HEK293 (cell line): ENCODE measurements around the gene IZUMO2.

ENCODE experiments used
- CTCF ChIA-PET: fragments of 350-600 bp; formaldehyde crosslinking; extraction: SDS; loops from one replicate; lab custom pipeline; 2021; ENCODE audit warnings: antibody characterized with exemption; lab: Yijun Ruan, JAX
- POLR2A ChIA-PET: fragments of 300-600 bp; formaldehyde crosslinking; extraction: SDS; loops from one replicate; lab custom pipeline; 2020; ENCODE audit warnings: antibody characterized with exemption, inconsistent platforms; lab: Yijun Ruan, JAX
- H3K27ac ChIP-seq: fragments of 200-500 bp; sonication (Bioruptor generic); 2 replicates; pipeline ENCODE4 v1.5.1; 2014; ENCODE audit warnings: low read depth, low read length, control low read depth, inconsistent platforms; ENCODE audit errors: extremely low read depth
- H3K36me3 ChIP-seq, 2 experiments: fragments of 200-500 bp in 1 of 2; sonication (Bioruptor generic) in 1 of 2; 1 replicate in 1 of 2; 2 replicates in 1 of 2; pipeline ENCODE4 v1.5.1; 2014 to 2017; ENCODE audit warnings: inconsistent platforms in 2 of 2, low read length in 2 of 2; ENCODE audit not compliant: control insufficient read depth in 2 of 2, insufficient read depth in 1 of 2
- H3K4me1 ChIP-seq: fragments of 200-500 bp; sonication (Bioruptor generic); 2 replicates; pipeline ENCODE4 v1.5.1; 2014; ENCODE audit warnings: mild to moderate bottlenecking, low read length, inconsistent platforms; ENCODE audit not compliant: control insufficient read depth, insufficient read depth
- H3K4me3 ChIP-seq: 2 replicates; pipeline ENCODE4 v1.5.1; 2011; ENCODE audit warnings: low read depth, mild to moderate bottlenecking, control low read depth, low read length, moderate library complexity
- H3K9me3 ChIP-seq: fragments of 200-500 bp; sonication (Bioruptor generic); 2 replicates; pipeline ENCODE4 v1.5.1; 2014; ENCODE audit warnings: low read depth, low read length, inconsistent platforms; ENCODE audit not compliant: control insufficient read depth, insufficient read depth
- ATF2 ChIP-seq: fragments of 450-650 bp; formaldehyde crosslinking; IDR thresholded peaks from 2 replicates; pipeline ENCODE4 v1.5.1; 2016; ENCODE audit warnings: missing biosample characterization, missing genetic modification characterization, low read depth
- BCL6B ChIP-seq: fragments of 450-650 bp; formaldehyde crosslinking; IDR thresholded peaks from 2 replicates; pipeline ENCODE4 v1.5.1; 2017; ENCODE audit warnings: missing biosample characterization, missing genetic modification characterization
- GLI4 ChIP-seq: fragments of 450-650 bp; formaldehyde crosslinking; IDR thresholded peaks from 2 replicates; pipeline ENCODE4 v1.5.1; 2016; ENCODE audit warnings: missing biosample characterization, missing genetic modification characterization
- PATZ1 ChIP-seq: fragments of 450-650 bp; formaldehyde crosslinking; IDR thresholded peaks from 2 replicates; pipeline ENCODE4 v1.5.1; 2016; ENCODE audit warnings: missing biosample characterization, missing genetic modification characterization
- SETDB1 ChIP-seq: IDR thresholded peaks from one replicate; pipeline ENCODE4 v1.6.1; 2017; ENCODE audit warnings: mild to moderate bottlenecking, low read length, moderate library complexity, mixed read lengths; ENCODE audit not compliant: insufficient read length
- SP2 ChIP-seq: fragments of 450-650 bp; formaldehyde crosslinking; IDR thresholded peaks from 2 replicates; pipeline ENCODE4 v1.5.1; 2016; ENCODE audit warnings: missing biosample characterization, missing genetic modification characterization
- TCF7L2 ChIP-seq: IDR thresholded peaks from 2 replicates; pipeline ENCODE4 v1.6.1; 2011; ENCODE audit warnings: low read depth, mild to moderate bottlenecking, inconsistent platforms, low read length, moderate library complexity, borderline replicate concordance
- ZIC2 ChIP-seq: fragments of 450-650 bp; formaldehyde crosslinking; IDR thresholded peaks from 2 replicates; pipeline ENCODE4 v1.5.1; 2016; ENCODE audit warnings: missing biosample characterization, missing genetic modification characterization
- ZNF121 ChIP-seq: fragments of 450-650 bp; formaldehyde crosslinking; IDR thresholded peaks from 2 replicates; pipeline ENCODE4 v1.5.1; 2016; ENCODE audit warnings: missing biosample characterization, missing genetic modification characterization
- ZNF449 ChIP-seq: fragments of 450-650 bp; formaldehyde crosslinking; IDR thresholded peaks from 2 replicates; pipeline ENCODE4 v1.5.1; 2017; ENCODE audit warnings: missing biosample characterization, mild to moderate bottlenecking, missing genetic modification characterization, moderate library complexity
- ZNF544 ChIP-seq: fragments of 450-650 bp; formaldehyde crosslinking; IDR thresholded peaks from 2 replicates; pipeline ENCODE4 v1.5.0; 2017; ENCODE audit warnings: missing biosample characterization, missing genetic modification characterization
- ZNF549 ChIP-seq: fragments of 450-650 bp; IDR thresholded peaks from 2 replicates; pipeline ENCODE4 v1.5.1; 2018; ENCODE audit warnings: missing biosample characterization, missing genetic modification characterization, mild to moderate bottlenecking, inconsistent platforms, moderate library complexity
- ZNF645 ChIP-seq: fragments of 450-650 bp; formaldehyde crosslinking; IDR thresholded peaks from 2 replicates; pipeline ENCODE4; 2016; ENCODE audit warnings: missing biosample characterization, missing genetic modification characterization
- ZNF677 ChIP-seq: fragments of 450-650 bp; IDR thresholded peaks from 2 replicates; pipeline ENCODE4 v1.5.0; 2018; ENCODE audit warnings: missing biosample characterization, mild to moderate bottlenecking, missing genetic modification characterization, moderate library complexity
- ZNF701 ChIP-seq: fragments of 450-650 bp; formaldehyde crosslinking; IDR thresholded peaks from 2 replicates; pipeline ENCODE4 v1.5.1; 2016; ENCODE audit warnings: missing biosample characterization, missing genetic modification characterization
- ZNF776 ChIP-seq: fragments of 450-650 bp; formaldehyde crosslinking; IDR thresholded peaks from 2 replicates; pipeline ENCODE4 v1.5.0; 2017; ENCODE audit warnings: missing biosample characterization, missing genetic modification characterization, borderline replicate concordance

The IZUMO2 gene

GRCh38 chr19:50162988-50163387, at the start of gene IZUMO2:
IZUMO2 (minus strand) TSS chr19:50163281; CDS start chr19:50163194, 87 bp downstream.
- CTCF ChIA-PET: interaction anchor here (0.6 to 1.6 kb wide), 2 partner anchors 11 to 96 kb away, joined by 3 to 5 read pairs; no protein-coding TSS in a partner anchor
- Histone ChIP-seq H3K36me3 (no peaks in the 10 kb centered on the region), H3K27ac (no peak within 1 kb of the TSS), H3K9me3 (no peaks in the 10 kb centered on the region), H3K4me3 (no peak within 1 kb of the TSS), H3K4me1 (peaks cover 5% of the 10 kb centered on the region; the same call in 1 of the 2 replicates)
- POLR2A ChIA-PET: no interaction called here
- no peak for TF ChIP-seq ATF2

- Histone ChIP-seq H3K27ac (no peak overlapping the region), H3K4me1 (no peaks in the 10 kb centered on the region), H3K4me3 (no peak overlapping the region), H3K36me3 (peaks cover 0 to 16% of the 10 kb centered on the region in 2 experiments; a peak in 2 of 3 replicates), H3K9me3 (no peaks in the 10 kb centered on the region; the same call in 1 of the 2 replicates)
- TF ChIP-seq SP2 (no peak), PATZ1 (tag by site-specific recombination) (no peak), ZNF776 (tag by site-specific recombination) (no peak), ZNF449 (no peak), ZNF544 (tag by site-specific recombination) (no peak), ZNF549 (tag by site-specific recombination) (no peak), ZNF121 (tag by site-specific recombination) (no peak), ZIC2 (tag by site-specific recombination) (no peak), ZNF701 (tag by site-specific recombination) (no peak), GLI4 (tag by site-specific recombination) (no peak), ZNF677 (tag by site-specific recombination) (no peak)
- POLR2A ChIA-PET: no interaction called here
- CTCF ChIA-PET: interaction anchor here (1.7 kb wide), 1 partner anchor 63 kb away, joined by 4 read pairs; no protein-coding TSS in a partner anchor
Measured at GRCh38 chr19:50210425-50210824, 47.3 kb upstream of the IZUMO2 start.

GRCh38 chr19:50209131-50209530, 46.0 kb upstream of the IZUMO2 start:
- no peaks in the 10 kb centered on the region for H3K4me1 ChIP-seq
- TF ChIP-seq SETDB1 (no peak), TCF7L2 (no peak), ZNF645 (no peak), BCL6B (tag by site-specific recombination) (no peak)
- TF ChIP-seq, all 188 proteins: peak for 0
- no peak overlapping the region for H3K4me3 ChIP-seq
- H3K36me3 ChIP-seq: peaks cover 0 to 16% of the 10 kb centered on the region in 2 experiments; a peak in 2 of 3 replicates
- POLR2A ChIA-PET: no interaction called here
- CTCF ChIA-PET: no interaction called here
- H3K9me3 ChIP-seq: no peaks in the 10 kb centered on the region; the same call in 1 of the 2 replicates
- no peak overlapping the region for H3K27ac ChIP-seq
